Umbilical cord (tissue), 2 donors: ENCODE data around the gene OAS2. TPM values are rescaled to one million over a fixed set of nuclear protein-coding genes. Genes with fewer than 3 reads are reported as not detected.
A peak's percentile ranks its signal among the peaks of the same experiment; 100 is the strongest.
"Not testable (repeated sequence)": the region's sequence is repeated elsewhere in the genome, so short reads cannot be mapped to it uniquely, and the experiment has no call there.

Source experiments
- DNase-seq: peaks from one replicate; pipeline ENCODE4 v3.0.0-alpha.2; 2015; ENCODE audit warnings: low spot score
- total RNA-seq: library from RNA; depleted of rRNA; stranded (reverse); fragments of >200 nt; gene quantifications from one replicate; pipeline ENCODE4 v1.2.3, GENCODE V29; 2014; ENCODE audit warnings: low replicate concordance; ENCODE audit not compliant: insufficient read depth

OAS2 gene
- total RNA-seq, 1 donor from 2014 or later, result 4.6 TPM

DNA sequence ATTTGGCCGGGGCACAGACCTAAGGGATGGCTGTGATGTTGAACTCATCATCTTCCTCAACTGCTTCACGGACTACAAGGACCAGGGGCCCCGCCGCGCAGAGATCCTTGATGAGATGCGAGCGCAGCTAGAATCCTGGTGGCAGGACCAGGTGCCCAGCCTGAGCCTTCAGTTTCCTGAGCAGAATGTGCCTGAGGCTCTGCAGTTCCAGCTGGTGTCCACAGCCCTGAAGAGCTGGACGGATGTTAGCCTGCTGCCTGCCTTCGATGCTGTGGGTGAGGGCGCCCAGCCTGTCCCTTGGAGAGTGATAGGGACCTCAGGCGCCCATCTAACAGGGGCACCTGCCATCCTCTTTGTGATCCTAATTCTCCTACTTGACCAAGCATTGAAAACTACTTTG, 27.6 kb upstream of the OAS2 start:
- DNase-seq, result no peak

DNA sequence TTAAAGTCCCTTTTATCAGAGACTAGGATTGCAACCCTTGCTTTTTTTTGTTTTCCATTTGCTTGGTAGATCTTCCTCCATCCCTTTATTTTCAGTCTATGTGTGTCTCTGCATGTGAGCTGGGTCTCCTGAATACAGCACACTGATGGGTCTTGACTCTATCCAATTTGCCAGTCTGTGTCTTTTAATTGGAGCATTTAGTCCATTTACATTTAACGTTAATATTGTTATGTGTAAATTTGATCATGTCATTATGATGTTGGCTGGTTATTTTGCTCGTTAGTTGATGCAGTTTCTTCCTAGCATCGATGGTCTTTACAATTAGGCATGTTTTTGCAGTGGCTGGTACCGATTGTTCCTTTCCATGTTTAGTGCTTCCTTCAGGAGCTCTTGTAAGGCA, 21.2 kb upstream of the OAS2 start:
- DNase-seq, result not testable (repeated sequence)

GRCh38 chr12:112961074-112961473, 17.2 kb upstream of the OAS2 start:
- no peak for DNase-seq

DNA sequence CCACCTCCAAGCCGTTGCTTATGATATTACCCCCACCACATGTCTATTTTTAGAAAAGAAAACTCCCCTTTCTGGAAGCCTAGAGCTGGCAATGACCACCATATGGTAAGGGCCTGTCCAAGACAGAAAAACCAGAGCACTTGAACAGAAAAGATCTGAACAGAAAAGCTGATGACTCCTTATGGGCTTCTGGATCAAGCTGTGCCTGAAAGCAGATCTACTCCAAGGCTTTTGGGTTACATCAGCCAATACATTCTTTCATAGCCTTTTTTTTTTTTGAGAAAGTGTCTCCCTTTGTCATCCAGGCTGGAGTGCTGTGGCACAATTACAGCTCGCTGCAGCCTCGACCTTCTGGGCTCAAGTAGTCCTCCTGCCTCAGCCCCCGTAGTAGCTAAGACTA, 16.8 kb upstream of the OAS2 start:
- no peak for DNase-seq

DNA sequence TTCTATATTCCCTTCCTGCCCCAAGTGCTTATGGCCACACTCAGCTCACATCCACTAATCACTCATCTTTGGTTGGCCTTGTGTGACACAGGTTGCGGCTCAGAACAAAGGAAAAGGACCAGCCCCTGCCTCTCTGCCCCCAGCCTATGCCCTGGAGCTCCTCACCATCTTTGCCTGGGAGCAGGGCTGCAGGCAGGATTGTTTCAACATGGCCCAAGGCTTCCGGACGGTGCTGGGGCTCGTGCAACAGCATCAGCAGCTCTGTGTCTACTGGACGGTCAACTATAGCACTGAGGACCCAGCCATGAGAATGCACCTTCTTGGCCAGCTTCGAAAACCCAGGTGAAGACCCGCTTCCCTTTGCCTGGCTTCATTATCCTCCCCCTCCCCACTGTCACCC, 15.8 kb upstream of the OAS2 start:
- no peak for DNase-seq

- no peak for DNase-seq
Observed at GRCh38 chr12:112963227-112963861, 15.0 kb upstream of the OAS2 start.

- no peak for DNase-seq
Observed at GRCh38 chr12:112964067-112964670, 14.2 kb upstream of the OAS2 start.

DNA sequence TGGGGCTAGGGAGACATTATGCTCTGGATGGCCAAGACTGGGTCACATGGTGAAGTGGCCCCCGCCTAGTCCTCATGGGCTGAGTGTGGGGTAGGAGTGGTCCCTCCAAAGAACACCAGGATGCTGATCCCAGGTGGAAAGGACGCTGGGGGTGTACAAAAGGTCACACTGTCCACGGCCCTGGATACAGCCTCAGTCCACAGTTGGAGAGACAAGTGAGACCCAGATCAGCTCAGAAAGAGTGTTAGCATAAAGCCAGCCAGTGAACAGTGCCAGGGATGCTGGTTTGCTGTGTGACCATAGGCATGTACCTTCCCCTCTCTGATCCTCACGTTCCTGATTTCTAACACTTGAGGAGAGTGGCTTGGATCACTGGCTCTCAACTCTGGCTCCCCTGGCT, 13.4 kb upstream of the OAS2 start:
- no peak for DNase-seq

GRCh38 chr12:112965643-112966042, 12.7 kb upstream of the OAS2 start:
- no peak for DNase-seq

DNA sequence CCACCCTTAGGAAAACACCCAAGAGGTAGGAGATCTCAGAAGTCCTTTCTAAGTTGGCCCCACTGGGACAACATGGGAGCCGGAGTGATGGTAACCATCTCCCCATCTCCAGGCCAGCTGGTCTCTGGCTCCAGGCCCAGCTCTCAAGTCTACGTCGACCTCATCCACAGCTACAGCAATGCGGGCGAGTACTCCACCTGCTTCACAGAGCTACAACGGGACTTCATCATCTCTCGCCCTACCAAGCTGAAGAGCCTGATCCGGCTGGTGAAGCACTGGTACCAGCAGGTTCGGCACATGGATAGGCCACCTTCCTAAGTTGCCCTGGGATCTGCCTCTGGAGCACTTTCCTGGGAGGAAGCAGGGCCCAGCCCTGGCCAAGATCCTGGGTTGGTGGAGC, 11.0 kb upstream of the OAS2 start:
- no peak for DNase-seq

DNA sequence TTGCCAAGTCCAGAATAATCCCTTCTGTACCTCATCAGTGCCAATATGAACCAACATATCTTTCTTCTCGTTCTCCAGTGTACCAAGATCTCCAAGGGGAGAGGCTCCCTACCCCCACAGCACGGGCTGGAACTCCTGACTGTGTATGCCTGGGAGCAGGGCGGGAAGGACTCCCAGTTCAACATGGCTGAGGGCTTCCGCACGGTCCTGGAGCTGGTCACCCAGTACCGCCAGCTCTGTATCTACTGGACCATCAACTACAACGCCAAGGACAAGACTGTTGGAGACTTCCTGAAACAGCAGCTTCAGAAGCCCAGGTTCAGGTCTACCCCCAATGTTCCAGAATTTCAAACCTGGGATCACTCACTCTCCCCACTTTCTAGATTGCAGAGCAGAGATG, 10.5 kb upstream of the OAS2 start:
- no peak for DNase-seq

DNA sequence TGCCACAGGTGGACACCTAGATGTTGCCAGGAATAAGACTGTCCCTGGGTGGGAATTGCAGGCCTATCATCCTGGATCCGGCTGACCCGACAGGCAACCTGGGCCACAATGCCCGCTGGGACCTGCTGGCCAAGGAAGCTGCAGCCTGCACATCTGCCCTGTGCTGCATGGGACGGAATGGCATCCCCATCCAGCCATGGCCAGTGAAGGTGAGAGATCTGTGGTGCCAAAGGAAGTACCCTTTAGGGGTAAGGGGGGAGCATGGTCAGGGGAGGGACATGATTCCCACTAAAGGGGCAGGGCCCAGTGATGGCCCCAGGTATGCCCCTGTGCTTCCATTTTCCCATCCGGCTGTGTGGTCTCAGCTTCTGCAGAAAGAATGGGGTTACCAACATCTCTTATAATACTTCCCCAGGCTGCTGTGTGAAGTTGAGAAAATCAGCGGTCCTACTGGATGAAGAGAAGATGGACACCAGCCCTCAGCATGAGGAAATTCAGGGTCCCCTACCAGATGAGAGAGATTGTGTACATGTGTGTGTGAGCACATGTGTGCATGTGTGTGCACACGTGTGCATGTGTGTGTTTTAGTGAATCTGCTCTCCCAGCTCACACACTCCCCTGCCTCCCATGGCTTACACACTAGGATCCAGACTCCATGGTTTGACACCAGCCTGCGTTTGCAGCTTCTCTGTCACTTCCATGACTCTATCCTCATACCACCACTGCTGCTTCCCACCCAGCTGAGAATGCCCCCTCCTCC, 8.6 kb upstream of the OAS2 start:
- DNase-seq, result no peak

- no peak for DNase-seq
Observed at GRCh38 chr12:112970391-112970790, 7.9 kb upstream of the OAS2 start.

DNA sequence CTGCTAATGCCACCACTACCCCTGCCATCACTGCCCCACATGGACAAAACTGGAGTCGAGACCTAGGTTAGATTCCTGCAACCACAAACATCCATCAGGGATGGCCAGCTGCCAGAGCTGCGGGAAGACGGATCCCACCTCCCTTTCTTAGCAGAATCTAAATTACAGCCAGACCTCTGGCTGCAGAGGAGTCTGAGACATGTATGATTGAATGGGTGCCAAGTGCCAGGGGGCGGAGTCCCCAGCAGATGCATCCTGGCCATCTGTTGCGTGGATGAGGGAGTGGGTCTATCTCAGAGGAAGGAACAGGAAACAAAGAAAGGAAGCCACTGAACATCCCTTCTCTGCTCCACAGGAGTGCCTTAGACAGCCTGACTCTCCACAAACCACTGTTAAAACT, 7.1 kb upstream of the OAS2 start:
- peak; percentile 8 for DNase-seq

- peak; percentile 4 for DNase-seq
Observed at GRCh38 chr12:112973011-112973735, 5.1 kb upstream of the OAS2 start.

- DNase-seq, result peak; percentile 24
Observed at GRCh38 chr12:112973818-112974231, 4.5 kb upstream of the OAS2 start.

DNA sequence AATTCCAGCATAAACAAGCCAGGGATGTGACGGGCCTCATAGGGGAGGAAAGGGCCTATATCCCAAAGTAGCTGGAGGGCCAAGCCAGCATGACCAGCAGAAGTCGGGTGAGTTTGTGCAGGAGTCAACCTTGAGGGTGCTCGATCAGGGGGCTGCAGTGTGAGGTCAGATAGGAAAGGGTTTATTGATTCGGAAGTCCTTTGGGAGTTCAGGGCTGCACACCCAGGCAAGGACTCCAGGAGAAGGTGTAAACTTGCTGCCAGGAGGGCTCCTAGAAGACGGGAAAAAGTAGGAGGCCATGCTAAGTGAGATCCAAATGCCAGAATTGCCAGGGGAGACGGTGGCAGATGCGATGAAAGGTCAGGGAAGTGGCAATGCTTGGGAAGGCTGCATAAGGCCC, 3.4 kb upstream of the OAS2 start:
- no peak for DNase-seq

DNA sequence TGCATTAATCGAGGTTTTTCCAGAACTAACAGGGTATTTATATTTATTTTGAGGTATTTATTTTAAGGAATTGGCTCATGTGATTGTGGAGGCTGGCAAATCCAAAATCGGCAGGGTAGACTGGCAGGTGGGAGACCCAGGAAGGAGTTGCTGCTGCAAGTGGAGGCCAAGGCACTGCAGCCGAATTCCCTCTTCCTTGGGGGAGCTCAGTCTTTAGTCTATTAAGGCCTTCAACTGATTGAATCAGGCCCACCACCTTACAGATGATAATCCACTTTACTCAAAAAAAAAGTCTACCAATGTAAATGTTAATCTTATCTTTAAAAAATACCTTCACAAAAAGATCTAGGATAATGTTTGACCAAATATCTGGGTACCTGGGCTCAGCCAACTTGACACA, 1.2 kb upstream of the OAS2 start:
- no peak for DNase-seq

- no peak for DNase-seq
Observed at GRCh38 chr12:112977641-112978040, 678 bp upstream of the OAS2 start.

GRCh38 chr12:112979041-112979680, 842 bp downstream of the OAS2 start:
- DNase-seq, result no peak

- DNase-seq, result no peak
Observed at GRCh38 chr12:112980491-112981158, 2.3 kb downstream of the OAS2 start.
